PFSK-1 (cell line): ENCODE data around the gene SCRT2.

ENCODE experiments used
- FOXP2 ChIP-seq: optimal IDR thresholded peaks from 2 replicates; pipeline ENCODE3; 2011; ENCODE audit warnings: borderline replicate concordance, control low read depth, inconsistent platforms; ENCODE audit not compliant: insufficient read depth; ENCODE audit errors: extremely low read length, extremely low read depth
- POLR2AphosphoS5 ChIP-seq: IDR thresholded peaks from 2 replicates; pipeline ENCODE4 v1.6.1; 2012; ENCODE audit warnings: low read depth, mild to moderate bottlenecking, control low read depth, low read length, moderate library complexity
- SIN3A ChIP-seq: IDR thresholded peaks from 2 replicates; pipeline ENCODE4 v1.6.1; 2012; ENCODE audit warnings: mild to moderate bottlenecking, low read length, moderate library complexity, borderline replicate concordance; ENCODE audit not compliant: insufficient read depth
- TAF1 ChIP-seq: IDR thresholded peaks from 2 replicates; pipeline ENCODE4 v1.6.1; 2012; ENCODE audit warnings: low read length, control low read depth, borderline replicate concordance; ENCODE audit not compliant: insufficient read depth
- TF ChIP-seq, protein P1 (sequence below), 2 experiments: IDR thresholded peaks; 2 replicates each; pipeline versions ENCODE4 v1.6.1 to v1.8.0; 2011 to 2012; ENCODE audit warnings: low read depth in 2 of 2, low read length in 2 of 2, control low read depth in 1 of 2, inconsistent platforms in 1 of 2, mild to moderate bottlenecking in 1 of 2, moderate library complexity in 1 of 2; ENCODE audit not compliant: insufficient read depth in 1 of 2

- TF ChIP-seq POLR2AphosphoS5 (no peak), FOXP2 (no peak), TAF1 (no peak), SIN3A (no peak)
- TF ChIP-seq, protein P1, sequence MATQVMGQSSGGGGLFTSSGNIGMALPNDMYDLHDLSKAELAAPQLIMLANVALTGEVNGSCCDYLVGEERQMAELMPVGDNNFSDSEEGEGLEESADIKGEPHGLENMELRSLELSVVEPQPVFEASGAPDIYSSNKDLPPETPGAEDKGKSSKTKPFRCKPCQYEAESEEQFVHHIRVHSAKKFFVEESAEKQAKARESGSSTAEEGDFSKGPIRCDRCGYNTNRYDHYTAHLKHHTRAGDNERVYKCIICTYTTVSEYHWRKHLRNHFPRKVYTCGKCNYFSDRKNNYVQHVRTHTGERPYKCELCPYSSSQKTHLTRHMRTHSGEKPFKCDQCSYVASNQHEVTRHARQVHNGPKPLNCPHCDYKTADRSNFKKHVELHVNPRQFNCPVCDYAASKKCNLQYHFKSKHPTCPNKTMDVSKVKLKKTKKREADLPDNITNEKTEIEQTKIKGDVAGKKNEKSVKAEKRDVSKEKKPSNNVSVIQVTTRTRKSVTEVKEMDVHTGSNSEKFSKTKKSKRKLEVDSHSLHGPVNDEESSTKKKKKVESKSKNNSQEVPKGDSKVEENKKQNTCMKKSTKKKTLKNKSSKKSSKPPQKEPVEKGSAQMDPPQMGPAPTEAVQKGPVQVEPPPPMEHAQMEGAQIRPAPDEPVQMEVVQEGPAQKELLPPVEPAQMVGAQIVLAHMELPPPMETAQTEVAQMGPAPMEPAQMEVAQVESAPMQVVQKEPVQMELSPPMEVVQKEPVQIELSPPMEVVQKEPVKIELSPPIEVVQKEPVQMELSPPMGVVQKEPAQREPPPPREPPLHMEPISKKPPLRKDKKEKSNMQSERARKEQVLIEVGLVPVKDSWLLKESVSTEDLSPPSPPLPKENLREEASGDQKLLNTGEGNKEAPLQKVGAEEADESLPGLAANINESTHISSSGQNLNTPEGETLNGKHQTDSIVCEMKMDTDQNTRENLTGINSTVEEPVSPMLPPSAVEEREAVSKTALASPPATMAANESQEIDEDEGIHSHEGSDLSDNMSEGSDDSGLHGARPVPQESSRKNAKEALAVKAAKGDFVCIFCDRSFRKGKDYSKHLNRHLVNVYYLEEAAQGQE (IDR thresholded peaks at IDR 0.05; ENCODE audit: insufficient read depth in 1 of 2, low read depth in 2 of 2, low read length in 2 of 2), result no peak
Observed at GRCh38 chr20:644692-645317, 30.8 kb downstream of the SCRT2 start.
